HEK293T (cell line): ENCODE data around the gene KDM3B.

ENCODE experiments used
- BHLHE40 ChIP-seq: fragments of 450-650 bp; IDR thresholded peaks from 2 replicates; pipeline ENCODE4 v1.6.1; 2016; ENCODE audit warnings: mild to moderate bottlenecking, moderate library complexity, borderline replicate concordance
- FOXA1 ChIP-seq: fragments of 450-650 bp; IDR thresholded peaks from 2 replicates; pipeline ENCODE4 v1.6.1; 2016; ENCODE audit warnings: mild to moderate bottlenecking
- SP1 ChIP-seq: fragments of 450-650 bp; IDR thresholded peaks from 2 replicates; pipeline ENCODE4 v1.6.1; 2017
- SUZ12 ChIP-seq: fragments of 450-650 bp; IDR thresholded peaks from 2 replicates; pipeline ENCODE4 v1.6.1; 2016; ENCODE audit warnings: mild to moderate bottlenecking

DNA sequence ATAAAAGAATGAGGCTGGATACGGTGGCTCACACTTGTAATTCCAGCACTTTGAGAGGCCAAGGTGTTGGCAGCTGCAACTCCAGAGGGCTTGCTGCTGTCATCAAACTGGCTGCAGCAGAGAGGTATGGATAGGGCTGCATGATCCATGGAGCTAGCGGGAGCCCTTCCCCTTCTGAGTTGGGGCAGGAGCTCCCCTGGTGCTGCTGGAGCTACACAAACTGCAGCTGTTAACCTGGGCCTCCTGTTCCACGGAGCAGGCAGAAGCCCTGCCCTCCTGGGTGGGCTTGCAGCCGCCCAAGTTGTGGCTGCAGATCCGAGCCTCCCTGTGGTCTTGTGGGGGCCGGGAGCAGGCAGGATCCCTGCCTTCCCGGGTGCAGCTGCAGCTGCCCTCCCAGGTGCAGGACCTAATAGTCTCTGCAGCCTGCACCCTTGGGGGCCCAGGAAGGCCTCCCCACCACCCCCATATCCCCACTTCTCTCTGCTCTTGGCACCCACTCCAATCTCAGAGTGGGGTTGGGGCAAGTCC, 36.7 kb upstream of the KDM3B start:
- TF ChIP-seq SUZ12 (no peak), SP1 (no peak), FOXA1 (no peak), BHLHE40 (no peak)
